ENCODE data around the gene KTN1.

GRCh38 chr14:55684956-55685584, 105.1 kb downstream of the KTN1 start:
- TF ChIP-seq CTCF (IDR thresholded peaks at IDR 0.05) (no peak), POLR2A (IDR thresholded peaks at IDR 0.05) (no peak)
